A673 (cell line): ENCODE results near the gene PHYH. TPM values are rescaled to one million over a fixed set of nuclear protein-coding genes. Genes with fewer than 3 reads are reported as not detected.

Experiments used
- BruUV-seq: library from RNA; stranded (reverse); fragments of 400-500 nt; replicated peaks from 2 replicates; lab custom pipeline; 2021; lab: Mats Ljungman, UMichigan
- CTCF ChIA-PET: fragments of 300-600 bp; sonication (Branson Sonifier 250); formaldehyde crosslinking; loops from one replicate; lab custom pipeline; 2022; ENCODE audit warnings: antibody characterized with exemption; lab: Charles Lee
- POLR2A ChIA-PET: fragments of 300-600 bp; sonication (Branson Sonifier 250); formaldehyde crosslinking; loops from one replicate; lab custom pipeline; 2022; ENCODE audit warnings: antibody characterized with exemption; ENCODE audit not compliant: low non-redundant PET; lab: Charles Lee
- DNase-seq: peaks from one replicate; pipeline ENCODE4 v3.0.0-alpha.2; 2015; ENCODE audit warnings: low spot score
- H3K27ac ChIP-seq: fragments of 200-600 bp; sonication (generic); 2 replicates; pipeline ENCODE4 v1.5.1; 2016; ENCODE audit warnings: mixed run types, low read depth, mild to moderate bottlenecking, mixed read lengths, antibody characterized with exemption, low read length; ENCODE audit not compliant: poor library complexity, severe bottlenecking
- H3K27me3 ChIP-seq: fragments of 200-600 bp; sonication (generic); replicated peaks from 2 replicates; pipeline ENCODE4 v1.6.1; 2017; ENCODE audit warnings: mixed run types, low read depth, mild to moderate bottlenecking, mixed read lengths, antibody characterized with exemption, low read length; ENCODE audit not compliant: insufficient read depth, poor library complexity
- H3K36me3 ChIP-seq: fragments of 200-600 bp; sonication (generic); 2 replicates; pipeline ENCODE4 v1.6.1; 2016; ENCODE audit warnings: mixed run types, mild to moderate bottlenecking, mixed read lengths, antibody characterized with exemption, low read length; ENCODE audit not compliant: insufficient read depth, poor library complexity, severe bottlenecking
- H3K4me1 ChIP-seq: fragments of 200-600 bp; sonication (generic); 2 replicates; pipeline ENCODE4 v1.6.1; 2017; ENCODE audit warnings: mixed run types, mild to moderate bottlenecking, mixed read lengths, antibody characterized with exemption, low read length; ENCODE audit not compliant: insufficient read depth, poor library complexity, severe bottlenecking
- H3K4me3 ChIP-seq: fragments of 200-600 bp; sonication (generic); 2 replicates; pipeline ENCODE4 v1.5.1; 2016; ENCODE audit warnings: low read depth, mixed run types, mild to moderate bottlenecking, mixed read lengths, low read length; ENCODE audit not compliant: poor library complexity, severe bottlenecking
- H3K9me3 ChIP-seq: fragments of 200-600 bp; sonication (generic); 2 replicates; pipeline ENCODE4 v1.6.1; 2016; ENCODE audit warnings: mixed run types, low read depth, mild to moderate bottlenecking, mixed read lengths, antibody characterized with exemption, low read length; ENCODE audit not compliant: poor library complexity, severe bottlenecking
- EZH2 ChIP-seq: fragments of 200-600 bp; sonication (generic); IDR thresholded peaks from 2 replicates; pipeline ENCODE4 v1.6.1; 2017; ENCODE audit warnings: borderline replicate concordance, low read depth, mild to moderate bottlenecking, mixed read lengths, antibody characterized with exemption, low read length; ENCODE audit not compliant: poor library complexity, severe bottlenecking
- intact Hi-C: fragments of 100-400 bp; cut with micrococcal nuclease; formaldehyde crosslinking; loops from one replicate; pipeline ENCODE4 v1.10.0; 2022; ENCODE audit not compliant: unreplicated experiment
- total RNA-seq: library from RNA; stranded (reverse); gene quantifications from 2 replicates; pipeline ENCODE4 v1.2.3, GENCODE V29; 2021
- TF ChIP-seq, protein P1 (sequence below): fragments of 300-800, 200-600 bp; sonication (generic); conservative IDR thresholded peaks from 2 replicates; pipeline ENCODE4 v1.5.1; 2017; ENCODE audit warnings: low read depth, mild to moderate bottlenecking, antibody characterized with exemption, low read length, moderate library complexity, mixed read lengths

PHYH gene
- total RNA-seq, 1 experiment from 2014 or later, result 5.1 TPM

DNA sequence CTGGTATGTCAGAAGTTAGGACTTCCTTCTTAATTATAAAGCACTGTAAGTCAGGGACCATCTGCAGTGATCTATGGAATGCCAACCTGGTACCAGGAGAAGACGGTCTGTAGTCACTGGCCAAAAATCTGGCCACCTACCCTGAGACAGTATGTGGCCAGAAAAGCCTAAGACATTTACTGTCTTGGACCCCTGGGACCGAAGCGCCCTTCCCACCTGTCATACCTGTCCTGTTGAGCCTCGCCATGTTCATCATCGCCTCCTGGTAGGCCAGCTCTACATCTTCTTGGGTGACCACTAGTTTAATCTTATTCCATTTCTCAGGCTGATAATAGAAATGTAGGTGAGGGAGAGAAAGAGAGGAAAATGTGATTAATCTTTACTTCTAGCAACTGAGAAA, 28.3 kb upstream of the PHYH start:
- no peaks in the 10 kb centered on the region for H3K27me3 ChIP-seq
- H3K9me3 ChIP-seq, result no peaks in the 10 kb centered on the region
- no peak for DNase-seq
- ChIA-PET POLR2A (no interaction called here), CTCF (no interaction called here)
- TF ChIP-seq, protein P1, sequence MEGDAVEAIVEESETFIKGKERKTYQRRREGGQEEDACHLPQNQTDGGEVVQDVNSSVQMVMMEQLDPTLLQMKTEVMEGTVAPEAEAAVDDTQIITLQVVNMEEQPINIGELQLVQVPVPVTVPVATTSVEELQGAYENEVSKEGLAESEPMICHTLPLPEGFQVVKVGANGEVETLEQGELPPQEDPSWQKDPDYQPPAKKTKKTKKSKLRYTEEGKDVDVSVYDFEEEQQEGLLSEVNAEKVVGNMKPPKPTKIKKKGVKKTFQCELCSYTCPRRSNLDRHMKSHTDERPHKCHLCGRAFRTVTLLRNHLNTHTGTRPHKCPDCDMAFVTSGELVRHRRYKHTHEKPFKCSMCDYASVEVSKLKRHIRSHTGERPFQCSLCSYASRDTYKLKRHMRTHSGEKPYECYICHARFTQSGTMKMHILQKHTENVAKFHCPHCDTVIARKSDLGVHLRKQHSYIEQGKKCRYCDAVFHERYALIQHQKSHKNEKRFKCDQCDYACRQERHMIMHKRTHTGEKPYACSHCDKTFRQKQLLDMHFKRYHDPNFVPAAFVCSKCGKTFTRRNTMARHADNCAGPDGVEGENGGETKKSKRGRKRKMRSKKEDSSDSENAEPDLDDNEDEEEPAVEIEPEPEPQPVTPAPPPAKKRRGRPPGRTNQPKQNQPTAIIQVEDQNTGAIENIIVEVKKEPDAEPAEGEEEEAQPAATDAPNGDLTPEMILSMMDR, result no peak
- no peak for TF ChIP-seq EZH2
- H3K27ac ChIP-seq, result no peak overlapping the region
- intact Hi-C loops, result no loop called here
- peaks cover 87% of the 10 kb centered on the region for H3K36me3 ChIP-seq
- H3K4me1 ChIP-seq, result no peaks in the 10 kb centered on the region
- no TSS peak for BruUV-seq
- no peak overlapping the region for H3K4me3 ChIP-seq

DNA sequence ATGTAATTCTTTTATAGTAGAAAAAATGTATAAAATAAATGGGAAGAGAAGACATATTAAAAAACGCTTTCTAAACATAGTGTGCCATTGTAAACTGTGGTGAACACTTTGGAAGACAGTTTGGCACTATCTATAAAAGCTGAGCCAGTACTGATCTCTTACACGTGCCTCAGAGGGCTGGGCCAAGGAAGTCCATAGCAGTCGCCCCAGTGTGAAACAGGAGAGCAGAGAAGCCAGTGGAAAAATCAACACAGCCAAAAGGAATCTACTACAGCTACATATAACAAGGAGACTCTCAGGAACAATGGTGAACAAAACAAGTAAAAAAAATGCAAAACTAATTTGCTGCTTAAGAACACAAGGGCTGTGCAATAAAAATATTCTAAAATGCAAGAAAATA, 27.7 kb upstream of the PHYH start:
- TF ChIP-seq EZH2, result no peak
- TF ChIP-seq, protein P1, result no peak
- BruUV-seq, result no TSS peak
- ChIA-PET POLR2A (no interaction called here), CTCF (no interaction called here)
- H3K36me3 ChIP-seq, result peaks cover 88% of the 10 kb centered on the region
- intact Hi-C loops, result no loop called here
- no peak for DNase-seq
- H3K9me3 ChIP-seq, result no peaks in the 10 kb centered on the region
- H3K4me3 ChIP-seq, result no peak overlapping the region
- H3K27me3 ChIP-seq, result no peaks in the 10 kb centered on the region
- H3K4me1 ChIP-seq, result no peaks in the 10 kb centered on the region
- H3K27ac ChIP-seq, result no peak overlapping the region

DNA sequence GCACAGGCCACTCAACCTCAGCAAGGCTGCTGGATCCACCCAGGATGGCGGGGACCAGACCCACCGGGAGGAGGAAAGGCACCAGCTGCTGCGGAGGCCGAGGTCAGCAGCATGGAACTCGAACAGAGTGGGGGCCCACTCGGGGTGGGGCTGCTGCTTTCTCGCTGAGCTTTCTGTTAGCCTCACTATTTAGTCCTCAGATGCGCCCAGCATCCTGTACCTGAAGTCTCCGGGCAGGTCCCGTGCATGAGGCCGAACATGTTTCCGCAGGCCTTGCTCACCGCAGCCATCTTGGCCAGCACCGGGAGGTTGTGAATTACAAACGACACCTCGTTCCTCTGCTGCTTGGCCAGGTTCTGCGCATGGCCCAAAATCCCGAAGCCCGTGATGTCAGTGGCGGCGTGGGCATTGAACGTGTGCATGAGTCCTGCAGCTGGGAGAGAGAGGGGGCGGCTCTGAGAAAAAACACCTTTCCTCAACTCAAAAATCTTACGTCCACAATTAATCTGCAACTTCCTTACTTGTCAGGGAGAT, 22.8 kb upstream of the PHYH start:
- Histone ChIP-seq H3K4me1 (no peaks in the 10 kb centered on the region), H3K27me3 (no peaks in the 10 kb centered on the region), H3K4me3 (no peak overlapping the region), H3K27ac (no peak overlapping the region), H3K9me3 (no peaks in the 10 kb centered on the region), H3K36me3 (peaks cover 65% of the 10 kb centered on the region)
- no peak for DNase-seq
- no TSS peak for BruUV-seq
- intact Hi-C loops, result no loop called here
- ChIA-PET POLR2A (interaction anchor here (0.7 kb wide), 1 partner anchor 1197 kb away, joined by 10 read pairs; no protein-coding TSS in a partner anchor), CTCF (no interaction called here)
- TF ChIP-seq EZH2, result no peak
- TF ChIP-seq, protein P1, result no peak
